Neuronal stem cell (in vitro differentiated cells): ENCODE results near the gene MTA1.

Experiments used
- DNase-seq: peaks from one replicate; pipeline ENCODE4 v3.0.0-alpha.2; 2013; ENCODE audit warnings: low spot score
- H2AFZ ChIP-seq: one replicate; pipeline ENCODE4 v1.6.1; 2013; ENCODE audit warnings: mild to moderate bottlenecking, low read length, inconsistent platforms
- H2AK5ac ChIP-seq: 2 replicates; pipeline ENCODE4 v1.6.1; 2013; ENCODE audit warnings: low read depth, mild to moderate bottlenecking, inconsistent platforms, low read length, moderate library complexity, mixed read lengths
- H2BK120ac ChIP-seq: 2 replicates; pipeline ENCODE4 v1.6.1; 2013; ENCODE audit warnings: low read depth, mild to moderate bottlenecking, inconsistent platforms, low read length, moderate library complexity, mixed read lengths
- H2BK12ac ChIP-seq: one replicate; pipeline ENCODE4 v1.6.1; 2013; ENCODE audit warnings: low read length, inconsistent platforms
- H2BK15ac ChIP-seq: 2 replicates; pipeline ENCODE4 v1.6.1; 2013; ENCODE audit warnings: mild to moderate bottlenecking, low read length, inconsistent platforms, mixed read lengths
- H2BK5ac ChIP-seq: one replicate; pipeline ENCODE4 v1.6.1; 2013; ENCODE audit warnings: inconsistent platforms, mild to moderate bottlenecking, low read length, moderate library complexity
- H3K14ac ChIP-seq: one replicate; pipeline ENCODE4 v1.6.1; 2013; ENCODE audit warnings: low read length, inconsistent platforms
- H3K18ac ChIP-seq: 2 replicates; pipeline ENCODE4 v1.6.1; 2013; ENCODE audit warnings: low read length, inconsistent platforms
- H3K23ac ChIP-seq: 2 replicates; pipeline ENCODE4 v1.6.1; 2013; ENCODE audit warnings: low read depth, mild to moderate bottlenecking, mixed read lengths, low read length, inconsistent platforms; ENCODE audit not compliant: poor library complexity
- H3K27ac ChIP-seq: replicated peaks from 3 replicates; pipeline ENCODE4 v1.5.1; 2013; ENCODE audit warnings: low read length, inconsistent platforms
- H3K27me3 ChIP-seq, 3 experiments: 2 replicates each; pipeline ENCODE4 v1.6.1; 2013; ENCODE audit warnings: low read length in 3 of 3, mild to moderate bottlenecking in 2 of 3, inconsistent platforms in 1 of 3, low read depth in 1 of 3, mixed read lengths in 1 of 3, moderate library complexity in 1 of 3; ENCODE audit not compliant: control insufficient read depth in 3 of 3, insufficient read depth in 3 of 3
- H3K36me3 ChIP-seq, 2 donors: replicated peaks in 1 of 2; 2 replicates each; pipeline ENCODE4 v1.6.1; 2013; ENCODE audit warnings: low read length in 2 of 2; ENCODE audit not compliant: control insufficient read depth in 2 of 2, insufficient read depth in 2 of 2
- H3K4ac ChIP-seq: 2 replicates; pipeline ENCODE4 v1.6.1; 2013; ENCODE audit warnings: inconsistent platforms, mild to moderate bottlenecking, low read length, moderate library complexity
- H3K4me1 ChIP-seq, 2 donors: 1 replicate in 1 of 2; 2 replicates in 1 of 2; pipeline ENCODE4 v1.6.1; 2013; ENCODE audit warnings: low read length in 2 of 2, low read depth in 1 of 2; ENCODE audit not compliant: control insufficient read depth in 2 of 2, insufficient read depth in 1 of 2
- H3K4me2 ChIP-seq: one replicate; pipeline ENCODE4 v1.6.1; 2013; ENCODE audit warnings: mild to moderate bottlenecking, low read length, inconsistent platforms; ENCODE audit not compliant: insufficient read depth, poor library complexity, severe bottlenecking
- H3K4me3 ChIP-seq, 2 donors: 2 replicates each; pipeline ENCODE4 v1.5.1; 2013; ENCODE audit warnings: low read length in 2 of 2, mild to moderate bottlenecking in 2 of 2, inconsistent platforms in 1 of 2, moderate library complexity in 1 of 2
- H3K79me1 ChIP-seq: one replicate; pipeline ENCODE4 v1.6.1; 2013; ENCODE audit warnings: low read depth, mild to moderate bottlenecking, inconsistent platforms, low read length, moderate library complexity
- H3K9ac ChIP-seq: one replicate; pipeline ENCODE4 v1.6.1; 2013; ENCODE audit warnings: mild to moderate bottlenecking, low read depth, low read length, inconsistent platforms; ENCODE audit not compliant: poor library complexity
- H3K9me3 ChIP-seq, 2 donors: replicated peaks in 1 of 2; 2 replicates each; pipeline versions ENCODE3 to v1.6.1; 2013; ENCODE audit warnings: low read length in 2 of 2, mild to moderate bottlenecking in 2 of 2, inconsistent platforms in 1 of 2, low read depth in 1 of 2, mixed read lengths in 1 of 2, moderate library complexity in 1 of 2; ENCODE audit not compliant: control insufficient read depth in 2 of 2, insufficient read depth in 1 of 2
- H4K8ac ChIP-seq: one replicate; pipeline ENCODE4 v1.6.1; 2013; ENCODE audit warnings: low read depth, mild to moderate bottlenecking, inconsistent platforms, low read length, moderate library complexity
- H4K91ac ChIP-seq: one replicate; pipeline ENCODE4 v1.6.1; 2013; ENCODE audit warnings: low read length, low read depth, mild to moderate bottlenecking, inconsistent platforms; ENCODE audit not compliant: poor library complexity
- WGBS, 2 donors: extraction: QIAGEN DNeasy Blood & Tissue Kit; methylation state at CpG; one replicate each; pipeline ENCODE4 v1.1.7; 2013; ENCODE audit warnings: missing lambda C conversion rate in 2 of 2, mixed read lengths in 1 of 2; ENCODE audit not compliant: insufficient read length in 2 of 2, insufficient replicate concordance in 1 of 2; ENCODE audit errors: extremely low coverage in 2 of 2; 5-methylcytosine and 5-hydroxymethylcytosine counted together

Gene MTA1

GRCh38 chr14:105495990-105496830 lies 76.6 kb downstream of the MTA1 start:
- H2BK15ac ChIP-seq: no peak overlapping the region
- no peak overlapping the region for H3K18ac ChIP-seq
- H2BK12ac ChIP-seq: no peak overlapping the region
- DNase-seq: no peak
- H3K27me3 ChIP-seq: no peaks in the 10 kb centered on the region
- no peaks in the 10 kb centered on the region for H3K9me3 ChIP-seq
- H2AK5ac ChIP-seq: no peak overlapping the region
- no peak overlapping the region for H2BK120ac ChIP-seq
- H3K14ac ChIP-seq: no peak overlapping the region
- no peak overlapping the region for H3K27ac ChIP-seq
- H3K4me3 ChIP-seq: no peak overlapping the region
- H3K23ac ChIP-seq: no peak overlapping the region
- WGBS, 2 donors: no CpG with 5 or more reads among the region's 18 CpGs
- no peak overlapping the region for H4K91ac ChIP-seq
- H3K36me3 ChIP-seq: peaks cover 2 to 14% of the 10 kb centered on the region in 2 donors
- H2BK5ac ChIP-seq: peak overlapping the region; percentile 90
- H3K4ac ChIP-seq: no peak overlapping the region
- H3K4me2 ChIP-seq: no peak overlapping the region
- peaks cover 7 to 17% of the 10 kb centered on the region in 2 donors for H3K4me1 ChIP-seq
- no peak overlapping the region for H3K9ac ChIP-seq
- H3K79me1 ChIP-seq: peaks cover 14% of the 10 kb centered on the region
- no peak overlapping the region for H2AFZ ChIP-seq
- H4K8ac ChIP-seq: no peak overlapping the region

GRCh38 chr14:105496831-105497591 lies 77.4 kb downstream of the MTA1 start:
- no peak overlapping the region for H2BK120ac ChIP-seq
- no peak overlapping the region for H2BK15ac ChIP-seq
- H3K4ac ChIP-seq: no peak overlapping the region
- DNase-seq: no peak
- no peak overlapping the region for H3K4me2 ChIP-seq
- peaks cover 2 to 14% of the 10 kb centered on the region in 2 donors for H3K36me3 ChIP-seq
- H3K79me1 ChIP-seq: peaks cover 8% of the 10 kb centered on the region
- H4K91ac ChIP-seq: no peak overlapping the region
- H3K27ac ChIP-seq: no peak overlapping the region
- no peak overlapping the region for H3K18ac ChIP-seq
- H3K4me1 ChIP-seq: peaks cover 6 to 14% of the 10 kb centered on the region in 2 donors
- H3K23ac ChIP-seq: peak overlapping the region; percentile 55
- no peak overlapping the region for H2BK5ac ChIP-seq
- H2AFZ ChIP-seq: no peak overlapping the region
- H4K8ac ChIP-seq: no peak overlapping the region
- H2BK12ac ChIP-seq: no peak overlapping the region
- no peak overlapping the region for H3K14ac ChIP-seq
- no CpG with 5 or more reads among the region's 32 CpGs for WGBS, 2 donors
- H2AK5ac ChIP-seq: no peak overlapping the region
- no peaks in the 10 kb centered on the region for H3K27me3 ChIP-seq
- H3K9me3 ChIP-seq: no peaks in the 10 kb centered on the region
- H3K4me3 ChIP-seq: no peak overlapping the region
- H3K9ac ChIP-seq: no peak overlapping the region

- peak overlapping the region; percentile 21 for H3K14ac ChIP-seq
- WGBS, 2 donors: no CpG with 5 or more reads among the region's 31 CpGs
- no peak for DNase-seq
- H2BK15ac ChIP-seq: peak overlapping the region; percentile 26
- H3K79me1 ChIP-seq: peaks cover 5% of the 10 kb centered on the region
- H3K27me3 ChIP-seq: no peaks in the 10 kb centered on the region
- no peak overlapping the region for H2BK12ac ChIP-seq
- peak overlapping the region; percentile 68 for H2BK5ac ChIP-seq
- H3K4ac ChIP-seq: no peak overlapping the region
- H2AFZ ChIP-seq: no peak overlapping the region
- H3K23ac ChIP-seq: peak overlapping the region; percentile 60
- peak overlapping the region; percentile 57 for H3K18ac ChIP-seq
- H3K4me1 ChIP-seq: peaks cover 5 to 12% of the 10 kb centered on the region in 2 donors
- H3K9ac ChIP-seq: no peak overlapping the region
- H4K8ac ChIP-seq: no peak overlapping the region
- H3K27ac ChIP-seq: no peak overlapping the region
- peaks cover 0 to 4% of the 10 kb centered on the region in 2 donors for H3K9me3 ChIP-seq
- no peak overlapping the region for H3K4me2 ChIP-seq
- no peak overlapping the region for H4K91ac ChIP-seq
- H2AK5ac ChIP-seq: no peak overlapping the region
- no peak overlapping the region for H3K4me3 ChIP-seq
- H2BK120ac ChIP-seq: no peak overlapping the region
- peaks cover 0 to 8% of the 10 kb centered on the region in 2 donors for H3K36me3 ChIP-seq
Observed at GRCh38 chr14:105497671-105498429, 78.2 kb downstream of the MTA1 start.
